Smooth muscle cell (in vitro differentiated cells): ENCODE data around the gene CLEC2A. TPM values are rescaled to one million over a fixed set of nuclear protein-coding genes. Genes with fewer than 3 reads are reported as not detected.
A peak's percentile ranks its signal among the peaks of the same experiment; 100 is the strongest.
"Not testable (repeated sequence)": the region's sequence is repeated elsewhere in the genome, so short reads cannot be mapped to it uniquely, and the experiment has no call there.

ENCODE experiments used
- DNase-seq: peaks from one replicate; lab custom pipeline; 2025; ENCODE audit not compliant: unreplicated experiment; lab: John Stamatoyannopoulos, UW
- H2AFZ ChIP-seq: fragments of 200-600 bp; sonication (generic); 2 replicates; pipeline ENCODE4 v1.6.0; 2016; ENCODE audit warnings: antibody characterized with exemption, low read depth, mild to moderate bottlenecking
- H3F3A ChIP-seq: fragments of 200-600 bp; sonication (generic); 2 replicates; pipeline ENCODE4 v1.6.0; 2017; ENCODE audit warnings: antibody characterized with exemption, low read depth
- H3K27ac ChIP-seq: fragments of 200-600 bp; sonication (generic); 2 replicates; pipeline ENCODE4 v1.5.1; 2016; ENCODE audit warnings: low read depth, mild to moderate bottlenecking
- H3K27me3 ChIP-seq: fragments of 200-600 bp; sonication (generic); 2 replicates; pipeline ENCODE4 v1.6.1; 2016; ENCODE audit warnings: low read depth, mild to moderate bottlenecking
- H3K36me3 ChIP-seq: fragments of 200-600 bp; sonication (generic); 2 replicates; pipeline ENCODE4 v1.5.1; 2016; ENCODE audit warnings: low read depth
- H3K4me1 ChIP-seq: fragments of 200-600 bp; sonication (generic); 2 replicates; pipeline ENCODE4 v1.5.1; 2016; ENCODE audit warnings: low read depth
- H3K4me2 ChIP-seq: fragments of 200-600 bp; sonication (generic); 2 replicates; pipeline ENCODE4 v1.6.0; 2016; ENCODE audit warnings: mild to moderate bottlenecking
- H3K4me3 ChIP-seq: fragments of 200-600 bp; sonication (generic); 2 replicates; pipeline ENCODE4 v1.5.1; 2016; ENCODE audit warnings: mild to moderate bottlenecking
- H3K79me2 ChIP-seq: fragments of 200-600 bp; sonication (generic); 2 replicates; pipeline ENCODE4 v1.6.0; 2016; ENCODE audit warnings: low read depth, mild to moderate bottlenecking
- H3K9ac ChIP-seq: fragments of 200-600 bp; sonication (generic); 2 replicates; pipeline ENCODE4 v1.6.0; 2016; ENCODE audit warnings: low read depth
- H3K9me3 ChIP-seq: fragments of 200-600 bp; sonication (generic); replicated peaks from 2 replicates; pipeline ENCODE4 v1.5.1; 2016; ENCODE audit warnings: low read depth
- H4K20me1 ChIP-seq: fragments of 200-600 bp; sonication (generic); 2 replicates; pipeline ENCODE4 v1.6.0; 2016; ENCODE audit warnings: low read depth
- CTCF ChIP-seq: fragments of 200-600 bp; sonication (generic); IDR thresholded peaks from 2 replicates; pipeline ENCODE4 v1.5.1; 2017; ENCODE audit warnings: borderline replicate concordance, mild to moderate bottlenecking, antibody characterized with exemption; ENCODE audit not compliant: insufficient read depth, poor library complexity, severe bottlenecking
- WGBS: methylation state at CpG from one replicate; pipeline ENCODE4 v1.1.7; 2016; ENCODE audit warnings: low lambda C conversion rate; 5-methylcytosine and 5-hydroxymethylcytosine counted together
- polyA plus RNA-seq: library from polyadenylated mRNA; unstranded; fragments of >200 nt; fragmentation: Nextera tagmentation; extraction: Ambion mirVana; gene quantifications from 2 replicates; pipeline ENCODE4 v1.2.1, GENCODE V29; 2016
- total RNA-seq: library from RNA; depleted of rRNA; stranded (reverse); fragments of >200 nt; gene quantifications from 2 replicates; pipeline ENCODE4 v1.2.3, GENCODE V29; 2014

Gene CLEC2A
- total and polyA plus RNA-seq, 2 experiments from 2014 or later = 0.67 TPM; not detected in 1

GRCh38 chr12:9957834-9958233 lies 25.7 kb upstream of the CLEC2A start:
- Histone ChIP-seq H3K27ac (no peak overlapping the region), H3K4me1 (no peaks in the 10 kb centered on the region), H3K4me3 (no peak overlapping the region), H3K79me2 (no peaks in the 10 kb centered on the region), H2AFZ (peak overlapping the region; percentile 62), H3F3A (peaks cover 4% of the 10 kb centered on the region), H3K36me3 (no peaks in the 10 kb centered on the region), H3K9ac (no peak overlapping the region), H3K9me3 (no peaks in the 10 kb centered on the region), H3K27me3 (no peaks in the 10 kb centered on the region), H3K4me2 (no peak overlapping the region), H4K20me1 (no peaks in the 10 kb centered on the region)
- no peak for DNase-seq
- TF ChIP-seq CTCF = no peak

DNA sequence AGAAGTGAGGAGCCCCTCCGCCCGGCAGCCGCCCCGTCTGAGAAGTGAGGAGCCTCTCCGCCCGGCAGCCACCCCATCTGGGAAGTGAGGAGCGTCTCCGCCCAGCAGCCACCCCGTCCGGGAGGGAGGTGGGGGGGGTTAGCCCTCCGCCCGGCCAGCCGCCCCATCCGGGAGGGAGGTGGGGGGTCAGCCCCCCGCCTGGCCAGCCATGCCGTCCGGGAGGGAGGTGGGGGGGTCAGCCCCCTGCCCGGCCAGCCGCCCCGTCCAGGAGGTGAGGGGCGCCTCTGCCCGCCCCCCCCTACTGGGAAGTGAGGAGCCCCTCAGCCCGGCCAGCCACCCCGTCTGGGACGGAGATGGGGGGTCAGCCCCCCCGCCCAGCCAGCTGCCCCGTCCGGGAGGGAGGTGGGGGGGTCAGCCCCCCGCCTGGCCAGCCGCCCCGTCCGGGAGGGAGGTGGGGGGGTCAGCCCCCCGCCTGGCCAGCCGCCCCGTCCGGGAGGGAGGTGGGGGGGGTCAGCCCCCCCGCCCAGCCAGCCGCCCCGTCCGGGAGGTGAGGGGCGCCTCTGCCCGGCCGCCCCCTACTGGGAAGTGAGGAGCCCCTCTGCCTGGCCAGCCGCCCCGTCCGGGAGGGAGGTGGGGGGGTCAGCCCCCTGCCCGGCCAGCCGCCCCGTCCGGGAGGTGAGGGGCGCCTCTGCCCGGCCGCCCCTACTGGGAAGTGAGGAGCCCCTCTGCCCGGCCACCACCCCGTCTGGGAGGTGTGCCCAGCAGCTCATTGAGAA lies 21.0 kb upstream of the CLEC2A start:
- H3K27ac ChIP-seq, H3K27me3 ChIP-seq, DNase-seq, H3K9me3 ChIP-seq, H3K4me1 ChIP-seq, H3K4me2 ChIP-seq, H4K20me1 ChIP-seq, H3K9ac ChIP-seq, H3K36me3 ChIP-seq, H3F3A ChIP-seq, H3K4me3 ChIP-seq, H3K79me2 ChIP-seq, H2AFZ ChIP-seq: not testable (repeated sequence)
- no CpG with 5 or more reads among the region's 55 CpGs for WGBS

DNA sequence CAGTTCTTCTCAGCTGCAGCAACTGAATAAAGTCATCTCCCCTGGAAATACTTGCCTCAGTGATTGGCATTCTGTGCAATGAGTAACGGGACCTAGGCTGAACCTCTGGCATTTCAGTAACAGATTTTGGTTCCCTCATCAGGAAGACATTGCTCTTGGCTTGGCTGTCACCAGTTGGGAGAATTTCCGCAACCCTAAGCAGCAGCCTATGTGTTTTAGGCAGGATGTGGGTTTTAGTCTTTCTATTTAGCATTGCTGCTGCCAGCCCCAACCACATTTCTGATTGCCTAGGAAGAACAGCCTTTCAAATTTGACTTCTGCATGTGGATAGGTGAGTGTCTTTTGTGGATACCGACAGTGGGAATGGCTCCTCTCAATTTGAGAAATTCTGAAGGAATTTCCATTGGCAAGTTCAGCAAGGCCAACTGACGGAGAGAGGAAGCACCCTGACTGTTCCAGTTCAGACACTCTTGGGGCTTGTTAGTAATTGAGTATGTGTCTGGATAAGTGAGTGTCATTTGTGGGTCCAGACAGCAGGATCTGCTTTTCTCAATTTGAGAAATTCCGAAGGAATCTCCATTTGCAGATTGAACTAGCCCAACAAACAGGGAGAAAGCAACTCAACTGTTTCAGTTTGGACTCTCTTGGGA lies 19.0 kb upstream of the CLEC2A start:
- no peaks in the 10 kb centered on the region for H3K36me3 ChIP-seq
- WGBS = 91% methylated on average over 5 of the region's 5 CpGs
- H3K4me3 ChIP-seq = no peak overlapping the region
- DNase-seq = no peak
- H3K79me2 ChIP-seq = no peaks in the 10 kb centered on the region
- H4K20me1 ChIP-seq = no peaks in the 10 kb centered on the region
- H3K27ac ChIP-seq = no peak overlapping the region
- no peak overlapping the region for H2AFZ ChIP-seq
- H3K27me3 ChIP-seq = no peaks in the 10 kb centered on the region
- TF ChIP-seq CTCF = no peak
- no peaks in the 10 kb centered on the region for H3F3A ChIP-seq
- no peak overlapping the region for H3K9ac ChIP-seq
- H3K9me3 ChIP-seq = no peaks in the 10 kb centered on the region
- no peaks in the 10 kb centered on the region for H3K4me1 ChIP-seq
- no peak overlapping the region for H3K4me2 ChIP-seq

DNA sequence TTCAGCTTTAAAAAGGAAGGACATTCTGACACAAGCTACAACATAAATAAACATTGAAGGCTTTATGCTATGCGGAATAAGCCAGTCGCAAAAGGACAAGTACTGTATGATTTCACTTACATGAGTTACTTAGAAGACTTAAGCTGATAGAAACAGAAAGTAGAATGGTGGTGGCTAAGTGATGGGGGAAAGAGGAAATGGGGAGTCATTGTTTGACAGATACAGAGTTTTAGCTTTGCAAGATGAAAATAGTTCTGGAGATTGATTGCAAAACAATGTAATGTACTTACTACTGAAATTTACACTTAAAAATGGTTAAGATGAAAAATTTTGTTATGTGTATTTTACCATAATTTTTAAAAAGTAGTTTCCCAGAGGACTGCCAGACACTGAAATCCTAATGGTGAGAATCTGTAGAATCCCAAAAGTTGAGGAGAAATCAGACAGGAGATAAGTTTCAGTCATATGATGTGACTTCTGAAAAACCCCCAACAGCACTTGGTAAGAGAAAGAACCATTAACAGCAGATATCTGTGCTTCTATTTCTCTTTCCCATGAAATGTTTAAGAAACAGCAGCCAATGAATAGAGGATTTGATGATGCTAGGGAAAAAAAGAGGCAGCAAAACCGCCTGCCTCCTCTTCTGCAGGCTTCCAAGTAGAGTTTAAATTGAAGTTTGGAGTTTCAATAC lies 16.6 kb upstream of the CLEC2A start:
- TF ChIP-seq CTCF = no peak
- Histone ChIP-seq H3K4me2 (no peak overlapping the region), H3K4me3 (no peak overlapping the region)

More for the DNA sequence above, 16.6 kb upstream of the CLEC2A start:
- H3K27ac ChIP-seq = no peak overlapping the region
- H3K27me3 ChIP-seq = no peaks in the 10 kb centered on the region
- H3K9ac ChIP-seq = no peak overlapping the region
- no peak for DNase-seq
- no peak overlapping the region for H2AFZ ChIP-seq
- no peaks in the 10 kb centered on the region for H3K4me1 ChIP-seq
- no peaks in the 10 kb centered on the region for H3K79me2 ChIP-seq
- 85% methylated on average over 3 of the region's 3 CpGs for WGBS
- no peaks in the 10 kb centered on the region for H4K20me1 ChIP-seq
- H3K36me3 ChIP-seq = no peaks in the 10 kb centered on the region
- H3K9me3 ChIP-seq = no peaks in the 10 kb centered on the region
- H3F3A ChIP-seq = no peaks in the 10 kb centered on the region
